NCI-H187 treated with DMSO at 0.1 percent for 48 hours (cell line): ENCODE measurements around the gene HECW1.

Experiments used
- DNase-seq: peaks from one replicate; lab custom pipeline; 2025; lab: John Stamatoyannopoulos, UW

The HECW1 gene

GRCh38 chr7:43148161-43148731 is 35.8 kb downstream of the HECW1 start:
- DNase-seq, result no peak

- DNase-seq, result no peak
Observed at GRCh38 chr7:43151076-43151475, 38.6 kb downstream of the HECW1 start.

DNA sequence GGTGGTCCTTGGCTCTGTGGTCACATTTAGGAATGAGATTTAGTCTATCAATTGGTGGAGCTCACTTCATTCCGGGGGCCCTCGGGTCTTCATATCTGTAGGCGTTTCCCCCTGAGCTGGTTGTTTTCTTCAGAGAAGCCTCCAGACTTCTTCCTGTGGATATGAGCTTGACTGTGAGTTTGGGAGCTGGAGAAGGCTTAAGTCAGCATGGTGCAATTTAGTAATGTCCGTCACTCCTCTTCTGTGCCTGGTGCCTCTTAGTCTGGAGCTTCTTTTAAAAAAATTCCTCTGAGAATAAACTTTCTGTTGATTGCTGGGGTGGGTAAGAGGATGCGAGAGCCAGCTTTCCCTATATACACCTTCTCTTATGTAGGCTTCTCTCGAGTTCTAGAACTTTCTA is 40.2 kb downstream of the HECW1 start:
- DNase-seq, result no peak

- no peak for DNase-seq
Observed at GRCh38 chr7:43155636-43156035, 43.2 kb downstream of the HECW1 start.

DNA sequence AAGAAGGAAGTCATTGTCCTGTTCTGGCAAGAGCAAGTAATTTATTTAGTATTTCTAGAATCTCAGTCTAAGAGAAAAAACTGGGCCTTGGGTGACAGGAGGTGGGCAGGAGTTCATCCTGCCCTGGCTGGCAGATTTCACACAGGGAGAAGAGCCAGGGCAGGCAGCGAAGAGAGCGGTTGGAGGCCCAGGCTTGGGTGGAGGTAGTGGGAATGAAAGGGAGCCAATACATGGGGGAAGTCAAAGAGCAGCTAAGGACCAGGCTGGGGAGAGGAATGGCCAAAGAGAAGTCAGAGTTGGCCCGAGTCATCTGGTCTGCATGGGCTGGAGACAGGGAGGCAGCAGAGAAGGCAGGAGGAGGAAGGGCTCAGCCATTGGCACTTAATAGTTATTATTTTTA is 51.4 kb downstream of the HECW1 start:
- no peak for DNase-seq

- no peak for DNase-seq
Observed at GRCh38 chr7:43164757-43165156, 52.3 kb downstream of the HECW1 start.

- no peak for DNase-seq
Observed at GRCh38 chr7:43166686-43167085, 54.2 kb downstream of the HECW1 start.

DNA sequence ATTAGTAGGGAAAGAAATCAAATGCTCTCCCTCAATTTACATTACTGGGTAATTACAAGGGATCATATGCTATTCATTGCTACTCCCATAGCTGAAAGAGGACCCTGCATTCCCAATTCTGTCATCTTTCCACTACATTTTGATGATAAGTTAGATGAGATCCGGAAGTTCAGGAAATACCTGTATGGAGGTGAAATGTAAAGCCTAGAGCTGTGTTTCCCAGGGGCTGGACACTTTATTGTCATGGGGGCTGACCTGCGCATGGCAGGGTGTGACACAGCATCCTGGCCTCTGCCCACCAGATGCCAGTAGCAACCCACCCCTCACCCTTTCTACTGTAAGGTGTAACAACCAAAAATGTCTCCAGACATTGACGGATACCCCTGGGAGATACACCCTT is 56.6 kb downstream of the HECW1 start:
- no peak for DNase-seq

DNA sequence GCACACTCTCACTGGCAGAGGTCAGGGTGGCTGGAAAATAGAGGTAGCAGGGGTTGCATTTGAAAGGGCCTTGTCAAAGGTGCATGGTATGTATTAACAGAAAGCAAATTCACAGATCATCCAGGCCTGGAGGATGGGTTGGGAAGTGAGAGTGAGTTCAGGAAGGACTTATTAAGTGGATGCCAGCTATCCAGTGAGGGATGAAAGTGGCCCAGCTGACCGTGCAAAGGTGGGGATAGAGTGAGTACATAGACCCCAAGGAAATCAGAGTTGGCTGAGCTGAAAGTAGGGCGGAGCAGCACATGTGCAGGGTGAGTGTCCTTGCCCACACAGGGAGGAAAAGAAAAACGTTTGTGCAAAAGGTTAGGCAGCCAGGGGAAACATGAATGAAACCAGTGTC is 58.1 kb downstream of the HECW1 start:
- DNase-seq, result no peak

GRCh38 chr7:43175570-43176200 is 63.2 kb downstream of the HECW1 start:
- no peak for DNase-seq

- DNase-seq, result no peak
Observed at GRCh38 chr7:43179393-43179792, 66.9 kb downstream of the HECW1 start.

- DNase-seq, result no peak
Observed at GRCh38 chr7:43192806-43193460, 80.5 kb downstream of the HECW1 start.

DNA sequence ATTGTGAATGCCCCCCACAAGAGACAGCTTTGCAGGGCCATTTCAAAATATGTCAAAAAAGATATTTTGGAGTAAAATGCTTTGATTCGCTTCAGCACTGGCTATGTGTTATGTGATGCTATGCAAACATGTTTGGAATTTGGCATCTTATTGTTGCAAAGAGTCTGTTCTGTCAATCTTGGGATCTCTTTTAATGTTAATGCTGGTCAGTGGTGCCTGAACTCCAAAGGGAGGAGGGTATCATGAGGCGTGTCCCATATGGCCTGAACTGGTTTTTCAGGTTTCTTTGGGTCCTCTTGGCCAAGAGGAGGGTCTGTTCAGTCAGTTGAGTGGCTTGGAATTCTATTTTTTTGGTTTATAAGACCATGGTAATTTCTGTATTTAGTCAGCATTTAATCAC is 81.4 kb downstream of the HECW1 start:
- DNase-seq, result no peak

DNA sequence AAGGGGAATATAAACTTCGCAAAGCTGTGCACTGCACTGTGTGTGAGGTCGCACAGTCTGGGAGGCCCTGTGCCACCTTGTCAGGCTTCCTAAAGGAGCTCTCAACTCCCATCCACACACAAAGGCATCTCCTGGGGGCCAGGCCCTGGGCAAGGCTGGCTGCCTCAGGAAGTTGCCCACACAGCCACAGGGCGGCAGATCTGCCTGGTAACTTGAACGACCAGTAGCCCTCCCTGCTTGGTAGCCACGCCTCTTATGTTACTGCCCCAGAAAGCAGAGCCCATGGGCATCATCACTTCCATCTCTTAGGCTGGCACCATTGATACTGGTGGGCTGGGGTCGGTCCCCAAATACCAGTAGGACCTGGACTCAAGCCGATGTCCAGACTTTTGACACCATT is 82.8 kb downstream of the HECW1 start:
- DNase-seq, result no peak

- DNase-seq, result no peak
Observed at GRCh38 chr7:43195768-43196167, 83.3 kb downstream of the HECW1 start.

GRCh38 chr7:43196379-43196778 is 83.9 kb downstream of the HECW1 start:
- no peak for DNase-seq

DNA sequence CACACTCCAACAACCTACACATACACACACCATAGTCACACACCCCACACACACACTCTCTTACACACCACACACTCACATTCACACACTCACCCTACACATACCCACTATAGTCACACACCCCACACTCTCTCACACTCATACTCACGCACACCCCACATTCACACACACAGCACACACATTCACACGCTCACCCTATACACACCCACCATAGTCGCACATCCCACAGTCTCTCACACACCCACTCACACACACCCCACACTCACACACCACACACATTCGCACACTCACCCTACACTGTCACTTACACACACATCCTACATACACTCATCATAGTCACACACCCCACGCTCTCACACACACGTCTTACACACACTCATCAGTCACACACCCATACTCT is 85.6 kb downstream of the HECW1 start:
- DNase-seq, result no peak

DNA sequence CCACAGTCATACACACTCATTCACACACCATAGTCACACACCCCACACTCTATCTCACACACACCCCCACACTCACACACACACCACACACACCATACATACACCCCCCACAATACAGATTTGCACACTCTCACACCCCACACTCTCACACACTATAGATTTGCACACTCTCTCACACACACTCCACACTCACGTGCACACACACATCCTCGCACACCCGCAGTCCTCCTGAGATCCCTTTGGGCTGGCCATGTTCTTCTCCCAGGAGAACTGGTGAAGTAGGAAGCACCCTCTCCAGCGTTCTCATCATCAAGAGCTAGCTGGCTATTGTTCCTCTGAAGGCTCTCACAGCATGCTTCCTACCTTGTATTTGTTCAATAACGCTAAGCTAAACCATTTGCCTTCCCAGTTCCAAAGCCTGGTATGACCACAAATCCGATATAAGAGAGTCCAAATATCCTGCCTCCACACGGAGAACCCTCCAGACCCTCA is 86.2 kb downstream of the HECW1 start:
- no peak for DNase-seq

DNA sequence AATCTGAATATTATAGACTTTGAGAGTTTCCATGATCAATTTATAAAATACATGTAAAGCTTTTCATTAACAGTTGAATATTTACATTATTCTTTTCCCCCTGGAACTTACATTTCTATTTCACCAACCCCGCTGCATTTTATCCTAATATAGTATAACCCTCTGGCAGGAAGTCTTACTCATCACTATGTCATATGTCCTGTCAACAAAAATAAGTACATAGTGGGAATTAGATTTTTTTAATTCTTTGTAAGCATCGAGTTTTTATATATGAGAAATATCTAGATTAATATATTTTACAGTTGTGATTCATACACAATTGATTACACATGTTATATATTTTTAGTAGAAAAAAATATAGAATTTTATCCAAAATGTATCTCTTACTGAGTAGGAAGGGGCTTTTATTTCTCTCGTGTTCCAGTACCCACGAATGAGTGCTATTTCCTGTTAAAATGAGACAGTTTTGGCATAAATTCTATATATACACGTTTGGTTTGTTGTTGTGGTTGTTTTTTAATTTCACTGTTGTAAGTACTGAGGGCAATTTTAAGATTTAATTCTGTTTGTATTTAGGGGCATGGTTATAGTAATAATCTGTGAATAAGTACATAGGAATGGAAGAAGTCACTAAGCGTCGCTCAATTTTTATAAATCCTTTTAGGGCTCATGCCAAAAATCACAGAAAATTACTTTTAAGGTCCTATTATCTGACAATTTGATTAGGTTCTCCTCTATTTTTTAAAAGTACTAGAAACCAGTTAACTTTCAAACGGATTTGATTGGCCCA is 87.1 kb downstream of the HECW1 start:
- DNase-seq, result no peak

DNA sequence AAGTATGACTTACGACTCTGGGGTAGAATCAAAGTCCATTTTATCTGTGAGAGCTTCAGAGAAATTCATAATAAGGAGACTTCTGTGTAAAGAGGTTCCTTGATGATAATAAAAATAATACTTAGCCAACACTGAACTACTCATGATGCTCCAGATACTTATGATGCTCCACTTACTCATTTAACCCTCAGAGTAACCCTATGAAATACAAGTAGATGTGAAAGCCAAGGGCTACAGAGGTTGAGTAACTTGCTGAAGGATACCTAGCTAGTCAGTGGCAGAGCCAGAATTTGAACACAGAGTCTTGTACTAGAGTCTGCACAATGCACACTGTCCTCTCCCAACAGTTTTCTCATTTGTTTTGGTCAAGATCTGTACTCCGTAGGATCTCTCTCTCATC is 89.5 kb downstream of the HECW1 start:
- no peak for DNase-seq

GRCh38 chr7:43204081-43204480 is 91.6 kb downstream of the HECW1 start:
- DNase-seq, result no peak

DNA sequence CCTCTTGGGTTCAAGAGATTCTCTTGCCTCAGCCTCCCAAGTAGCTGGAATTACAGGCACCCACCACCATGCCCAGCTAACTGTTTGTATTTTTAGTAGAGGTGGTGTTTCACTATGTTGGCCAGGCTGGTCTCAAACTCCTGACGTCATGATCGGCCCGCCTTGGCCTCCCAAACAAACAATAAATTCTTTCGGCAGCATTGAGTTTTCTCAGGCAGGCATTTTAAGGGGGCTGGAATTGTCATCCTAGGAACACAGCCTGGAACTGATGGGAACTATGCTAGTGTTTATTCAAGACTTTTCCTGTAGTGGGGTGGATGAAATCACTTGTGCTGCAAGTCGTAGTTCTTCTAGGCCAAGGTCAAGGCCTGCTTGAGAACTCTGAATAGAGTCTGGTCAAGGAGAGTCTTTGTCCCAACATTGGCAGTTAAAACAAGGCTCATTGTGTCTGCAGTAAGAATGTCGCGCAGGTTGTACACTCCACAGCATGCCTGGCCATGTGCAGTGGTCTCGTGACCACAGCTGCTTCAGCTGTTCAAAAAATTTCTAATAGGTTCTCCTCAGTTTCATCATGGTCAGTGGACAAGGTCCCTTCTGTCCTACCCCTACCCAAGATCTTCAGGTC is 92.8 kb downstream of the HECW1 start:
- no peak for DNase-seq
